Stimulated activated CD8-positive, alpha-beta memory T cell treated with anti-CD3 and anti-CD28 coated beads, Interleukin-12 subunit alpha, Interleukin-12 subunit beta, amount 100 ng/mL, for 1 hour (primary cell): ENCODE results near the gene RNF149.
A peak's percentile ranks its signal among the peaks of the same experiment; 100 is the strongest.
"Not testable (repeated sequence)": the region's sequence is repeated elsewhere in the genome, so short reads cannot be mapped to it uniquely, and the experiment has no call there.

Experiments used
- DNase-seq: peaks from one replicate; pipeline ENCODE4 v3.0.0-alpha.2; 2020; ENCODE audit warnings: low read depth

RNF149 gene

GRCh38 chr2:101308432-101309210 is at the start of gene RNF149:
RNF149 (minus strand) TSS chr2:101308701; CDS start chr2:101308588, 113 bp downstream.
- peak; percentile 92 for DNase-seq

GRCh38 chr2:101357376-101357775 is 48.9 kb upstream of the RNF149 start:
- no peak for DNase-seq

GRCh38 chr2:101356521-101356920 is 48.0 kb upstream of the RNF149 start:
- DNase-seq: no peak

- no peak for DNase-seq
Observed at GRCh38 chr2:101356055-101356454, 47.6 kb upstream of the RNF149 start.

GRCh38 chr2:101355401-101356054 is 47.0 kb upstream of the RNF149 start:
- no peak for DNase-seq

GRCh38 chr2:101354420-101355311 is 46.2 kb upstream of the RNF149 start:
- DNase-seq: no peak

GRCh38 chr2:101352631-101353030 is 44.1 kb upstream of the RNF149 start:
- DNase-seq: not testable (repeated sequence)

GRCh38 chr2:101351207-101351606 is 42.7 kb upstream of the RNF149 start:
- no peak for DNase-seq

- DNase-seq: no peak
Observed at GRCh38 chr2:101349893-101350662, 41.6 kb upstream of the RNF149 start.

- no peak for DNase-seq
Observed at GRCh38 chr2:101348883-101349282, 40.4 kb upstream of the RNF149 start.

GRCh38 chr2:101346909-101347308 is 38.4 kb upstream of the RNF149 start:
- no peak for DNase-seq

GRCh38 chr2:101344137-101344536 is 35.6 kb upstream of the RNF149 start:
- DNase-seq: no peak

GRCh38 chr2:101342625-101343008 is 34.1 kb upstream of the RNF149 start:
- DNase-seq: no peak

- peak; percentile 62 for DNase-seq
Observed at GRCh38 chr2:101341901-101342624, 33.6 kb upstream of the RNF149 start.

GRCh38 chr2:101341421-101341820 is 32.9 kb upstream of the RNF149 start:
- no peak for DNase-seq

GRCh38 chr2:101340141-101340551 is 31.6 kb upstream of the RNF149 start:
- no peak for DNase-seq

GRCh38 chr2:101339266-101339880 is 30.9 kb upstream of the RNF149 start:
- no peak for DNase-seq

GRCh38 chr2:101337877-101338276 is 29.4 kb upstream of the RNF149 start:
- no peak for DNase-seq

GRCh38 chr2:101332885-101333766 is 24.6 kb upstream of the RNF149 start:
- no peak for DNase-seq

GRCh38 chr2:101331202-101331601 is 22.7 kb upstream of the RNF149 start:
- DNase-seq: no peak
